K562 (cell line): ENCODE data around the gene KDM2A. TPM values are rescaled to one million over a fixed set of nuclear protein-coding genes. Genes with fewer than 3 reads are reported as not detected.

Source experiments
- ATAC-seq: fragments of 200-7000 bp; cut with Tn5 transposase; 3 replicates; pipeline ENCODE4 v1.9.1; 2020; ENCODE audit warnings: moderate library complexity
- BruUV-seq: library from RNA; stranded (reverse); fragments of 400-500 nt; replicated peaks from 2 replicates; lab custom pipeline; 2021; lab: Mats Ljungman, UMichigan
- CTCF ChIA-PET: fragments of 300-600 bp; formaldehyde crosslinking; extraction: SDS; loops from one replicate; lab custom pipeline; 2021; ENCODE audit warnings: low intra/inter-chr PET ratio; lab: Yijun Ruan, JAX
- POLR2A ChIA-PET: fragments of 300-600, 350-650 bp; sonication (Branson Sonifier 250); formaldehyde crosslinking; extraction: SDS; loops from one replicate; lab custom pipeline; 2021; ENCODE audit warnings: antibody characterized with exemption, inconsistent platforms; lab: Yijun Ruan, JAX
- DNase-seq, 4 experiments: peaks; one replicate each; pipeline versions ENCODE4 v3.0.0 to v3.0.0-alpha.2; 2011 to 2018; ENCODE audit warnings: low spot score in 3 of 4, mixed read lengths in 3 of 4; ENCODE audit errors: extremely low read depth in 1 of 4
- FAIRE-seq: peaks from 2 replicates; lab custom pipeline; 2011; peaks lifted over from hg19 to GRCh38; lab: Jason Lieb, UNC
- H2AFZ ChIP-seq: 2 replicates; pipeline ENCODE4 v1.6.0; 2011; ENCODE audit warnings: low read depth, low read length, control low read depth, inconsistent platforms
- H3K27ac ChIP-seq: fragments of 200-600 bp; 3 replicates; pipeline ENCODE4 v1.8.0; 2011; ENCODE audit warnings: low read depth, mild to moderate bottlenecking, control low read depth, inconsistent platforms, low read length, moderate library complexity, mixed read lengths; ENCODE audit errors: extremely low read depth
- H3K27me3 ChIP-seq, 2 experiments: fragments of 300-600 bp in 1 of 2; 2 replicates in 1 of 2; 3 replicates in 1 of 2; pipeline versions ENCODE4 v1.6.0 to v1.8.0; 2011; ENCODE audit warnings: inconsistent platforms in 2 of 2, low read length in 2 of 2, mild to moderate bottlenecking in 1 of 2, mixed read lengths in 1 of 2, moderate library complexity in 1 of 2; ENCODE audit not compliant: control insufficient read depth in 2 of 2, insufficient read depth in 2 of 2
- H3K36me3 ChIP-seq: fragments of 300-600 bp; 3 replicates; pipeline ENCODE4 v1.8.0; 2011; ENCODE audit warnings: mild to moderate bottlenecking, low read length, inconsistent platforms; ENCODE audit not compliant: control insufficient read depth, insufficient read depth
- H3K4me1 ChIP-seq, 2 experiments: fragments of 200-600 bp in 1 of 2; replicated peaks in 1 of 2; 2 replicates in 1 of 2; 3 replicates in 1 of 2; pipeline versions ENCODE4 v1.5.1 to v1.8.0; 2011; ENCODE audit warnings: inconsistent platforms in 2 of 2, low read length in 2 of 2, mild to moderate bottlenecking in 1 of 2, mixed read lengths in 1 of 2, moderate library complexity in 1 of 2; ENCODE audit not compliant: control insufficient read depth in 2 of 2, insufficient read depth in 2 of 2
- H3K4me2 ChIP-seq: 2 replicates; pipeline ENCODE4 v1.6.1; 2011; ENCODE audit warnings: low read length, control low read depth, inconsistent platforms, mixed read lengths; ENCODE audit not compliant: insufficient read depth
- H3K4me3 ChIP-seq: fragments of 200-600 bp; sonication (generic), shearing (Covaris generic); 2 replicates; pipeline ENCODE4 v1.5.1; 2016; ENCODE audit warnings: control low read depth, inconsistent platforms
- H3K79me2 ChIP-seq: fragments of 200-600 bp; 3 replicates; pipeline ENCODE4 v1.8.0; 2011; ENCODE audit warnings: low read length, inconsistent platforms; ENCODE audit not compliant: control insufficient read depth, insufficient read depth
- H3K9ac ChIP-seq, 2 experiments: 2 replicates each; pipeline versions ENCODE4 v1.6.0 to v1.6.1; 2011; ENCODE audit warnings: low read depth in 2 of 2, low read length in 2 of 2, control low read depth in 1 of 2, inconsistent platforms in 1 of 2, mild to moderate bottlenecking in 1 of 2, mixed read lengths in 1 of 2; ENCODE audit not compliant: insufficient read depth in 1 of 2
- H3K9me1 ChIP-seq: one replicate; pipeline ENCODE4 v1.6.0; 2011; ENCODE audit warnings: inconsistent platforms, mild to moderate bottlenecking, low read length, moderate library complexity; ENCODE audit not compliant: control insufficient read depth, insufficient read depth
- H3K9me3 ChIP-seq: replicated peaks from 2 replicates; pipeline ENCODE4 v1.5.1; 2011; ENCODE audit warnings: low read depth, low read length, inconsistent platforms; ENCODE audit not compliant: control insufficient read depth, insufficient read depth
- H4K20me1 ChIP-seq: replicated peaks from 2 replicates; pipeline ENCODE4 v1.6.1; 2011; ENCODE audit warnings: low read length, inconsistent platforms, mixed read lengths; ENCODE audit not compliant: control insufficient read depth, insufficient read depth
- BHLHE40 ChIP-seq: IDR thresholded peaks from 2 replicates; pipeline ENCODE4 v1.6.1; 2011; ENCODE audit warnings: low read length, improper control_type of control experiment
- CBX2 ChIP-seq: fragments of 200-600 bp; sonication (generic); IDR thresholded peaks from one replicate; pipeline ENCODE4 v1.6.1; 2012; ENCODE audit warnings: mild to moderate bottlenecking, low read length, inconsistent platforms; ENCODE audit not compliant: insufficient read depth, poor library complexity, severe bottlenecking
- CHCHD3 ChIP-seq: fragments of 250-450 bp; sonication (Bioruptor Pico); IDR thresholded peaks from 2 replicates; pipeline ENCODE4 v2.1.2; 2022; ENCODE audit warnings: mild to moderate bottlenecking
- CHD2 ChIP-seq: IDR thresholded peaks from 2 replicates; pipeline ENCODE4 v1.6.1; 2011; ENCODE audit warnings: low read depth, low read length
- ELF2 ChIP-seq: fragments of 250-450 bp; sonication (Bioruptor Pico); IDR thresholded peaks from 2 replicates; pipeline ENCODE4 v1.5.0; 2021; ENCODE audit warnings: mild to moderate bottlenecking
- FOXK2 ChIP-seq, 2 experiments: fragments of 450-650 bp; IDR thresholded peaks in 1 of 2; conservative IDR thresholded peaks in 1 of 2; 2 replicates each; pipeline ENCODE4 v1.6.1; 2016; ENCODE audit warnings: low read depth in 2 of 2, mild to moderate bottlenecking in 1 of 2
- GABPB1 ChIP-seq: sonication (generic); formaldehyde crosslinking; IDR thresholded peaks from 2 replicates; pipeline ENCODE4 v1.8.0; 2022; ENCODE audit warnings: mild to moderate bottlenecking, missing genetic modification reagents
- HDAC6 ChIP-seq: IDR thresholded peaks from 2 replicates; pipeline ENCODE4 v1.6.1; 2012; ENCODE audit warnings: low read depth, mild to moderate bottlenecking, control low read depth, inconsistent platforms, low read length, moderate library complexity
- HLTF ChIP-seq: fragments of 450-650 bp; IDR thresholded peaks from 2 replicates; pipeline ENCODE4 v1.6.1; 2016
- JUNB ChIP-seq: fragments of 450-650 bp; formaldehyde crosslinking; conservative IDR thresholded peaks from 2 replicates; pipeline ENCODE4 v1.4.0; 2020; ENCODE audit warnings: mild to moderate bottlenecking
- KAT8 ChIP-seq: fragments of 450-650 bp; IDR thresholded peaks from 2 replicates; pipeline ENCODE4 v1.6.1; 2016; ENCODE audit warnings: low read depth, mild to moderate bottlenecking
- MTF1 ChIP-seq: fragments of 250-450 bp; sonication (Bioruptor Pico); IDR thresholded peaks from 2 replicates; pipeline ENCODE4 v1.9.0; 2021; ENCODE audit warnings: moderate library complexity, mild to moderate bottlenecking, inconsistent platforms, borderline replicate concordance
- NBN ChIP-seq: fragments of 450-650 bp; IDR thresholded peaks from 2 replicates; pipeline ENCODE4 v1.6.1; 2016; ENCODE audit warnings: low read depth, mild to moderate bottlenecking
- NUFIP1 ChIP-seq: fragments of 450-650 bp; IDR thresholded peaks from 2 replicates; pipeline ENCODE4 v1.6.1; 2018; ENCODE audit not compliant: partially characterized antibody
- PTBP1 ChIP-seq: fragments of 200-400 bp; formaldehyde crosslinking; IDR thresholded peaks from 2 replicates; pipeline ENCODE4 v1.6.1; 2017; ENCODE audit warnings: low read depth, low read length
- PYGO2 ChIP-seq: fragments of 450-650 bp; IDR thresholded peaks from 2 replicates; pipeline ENCODE4 v1.6.1; 2016; ENCODE audit warnings: mild to moderate bottlenecking, missing genetic modification characterization, moderate library complexity, missing compliant biosample characterization
- RBM39 ChIP-seq: fragments of 200-400 bp; formaldehyde crosslinking; optimal IDR thresholded peaks from 2 replicates; pipeline ENCODE3; 2018; ENCODE audit warnings: low read depth, low read length
- SREBF1 ChIP-seq: fragments of 150-350 bp; IDR thresholded peaks from 2 replicates; pipeline ENCODE4 v1.6.1; 2014; ENCODE audit warnings: antibody characterized with exemption, low read depth, low read length, borderline replicate concordance
- ZNF76 ChIP-seq: fragments of 250-450 bp; sonication (Bioruptor Pico); IDR thresholded peaks from 2 replicates; pipeline ENCODE4 v1.4.0; 2020; ENCODE audit warnings: mild to moderate bottlenecking, moderate library complexity, borderline replicate concordance
- ZNF830 ChIP-seq: fragments of 250-450 bp; sonication (Bioruptor Pico); IDR thresholded peaks from 2 replicates; pipeline ENCODE4 v1.5.0; 2021; ENCODE audit warnings: mild to moderate bottlenecking
- WGBS: fragments of 100-300 bp; shearing (Covaris generic); methylation state at CpG from one replicate; pipeline ENCODE4 v1.1.6; 2016; ENCODE audit warnings: low coverage, mixed read lengths; ENCODE audit not compliant: insufficient coverage; ENCODE audit errors: missing lambda C conversion rate; 5-methylcytosine and 5-hydroxymethylcytosine counted together
- in situ Hi-C: fragments of 300-500 bp; cut with MboI; formaldehyde crosslinking; loops from 4 replicates; pipeline ENCODE4 v1.15.0; 2018; ENCODE audit warnings: inconsistent platforms, mixed read lengths
- intact Hi-C: fragments of 100-400 bp; cut with micrococcal nuclease; formaldehyde crosslinking; loops from 2 replicates; pipeline ENCODE4 v1.14.2; 2022
- polyA plus RNA-seq, 8 experiments: library from polyadenylated mRNA; depleted of rRNA in 4 of 8; stranded (reverse) in 5 of 8; unstranded in 3 of 8; fragments of >200 nt; fragmentation: Nextera tagmentation in 2 of 8; fragmentation: Illumina TruSeq in 1 of 8; extraction: Ambion mirVana in 2 of 8; extraction: Trizol in 1 of 8; gene quantifications; 2 replicates each; pipeline versions ENCODE4 v1.2.1 to v1.2.3, GENCODE V29; 2011 to 2014; ENCODE audit warnings: inconsistent platforms in 1 of 8, missing spikeins in 1 of 8
- total RNA-seq, 7 experiments: library from RNA; depleted of rRNA in 6 of 7; stranded (reverse); fragments of >200 nt in 6 of 7; fragmentation: Illumina TruSeq in 2 of 7; extraction: Trizol in 2 of 7; gene quantifications; 2 replicates each; pipeline versions ENCODE4 v1.2.1 to v1.2.3, GENCODE V29; 2011 to 2021; ENCODE audit warnings: low replicate concordance in 1 of 7

Gene KDM2A
- total and polyA plus RNA-seq, 9 of the 15 experiments (the other 6 are each of a cell fraction or from before 2014, with no cell fraction given): 5.0 to 39.3 (median 21.3) TPM

GRCh38 chr11:67264877-67265632 is 146.0 kb downstream of the KDM2A start:
- DNase-seq: no peak
- ATAC-seq: no peak

More at GRCh38 chr11:67264877-67265632, 146.0 kb downstream of the KDM2A start:
- in situ Hi-C loops (loop anchor here (5.0 kb wide), 1 partner anchor 117 kb away; no protein-coding TSS in a partner anchor), intact Hi-C loops (loop anchor here (5.0 kb wide), 1 partner anchor 183 kb away; no protein-coding TSS in a partner anchor)
- H3K36me3 ChIP-seq: peaks cover 28% of the 10 kb centered on the region; the same call in 2 of the 3 replicates
- ChIA-PET CTCF (interaction anchor here (1.5 to 3.5 kb wide), 2 partner anchors 52 to 118 kb away, joined by 5 to 35 read pairs; no protein-coding TSS in a partner anchor), POLR2A (interaction anchor here (0.7 to 1.1 kb wide), 2 partner anchors 19 to 43 kb away, joined by 3 read pairs; no protein-coding TSS in a partner anchor)
- no peak overlapping the region for H3K27ac ChIP-seq
- H3K4me1 ChIP-seq: peaks cover 46 to 67% of the 10 kb centered on the region in 2 experiments
- H4K20me1 ChIP-seq: peaks cover 10% of the 10 kb centered on the region; the same call in 1 of the 2 replicates
- no peak for FAIRE-seq
- H3K4me2 ChIP-seq: no peak overlapping the region
- peaks cover 38% of the 10 kb centered on the region for H3K79me2 ChIP-seq
- 77% methylated on average over 6 of the region's 7 CpGs for WGBS
- H2AFZ ChIP-seq: no peak overlapping the region
- H3K4me3 ChIP-seq: no peak overlapping the region
- H3K9me1 ChIP-seq: peaks cover 7% of the 10 kb centered on the region
- no TSS peak for BruUV-seq
- H3K27me3 ChIP-seq: no peaks in the 10 kb centered on the region
- H3K9ac ChIP-seq: peak overlapping the region in 1 of 2 experiments; percentile 17; a peak in 1 of 4 replicates
- TF ChIP-seq FOXK2 (conservative IDR thresholded peaks at IDR 0.05 in 1 of 2, IDR thresholded peaks at IDR 0.05 in 1 of 2; ENCODE audit: low read depth in 2 of 2): no peak
- TF ChIP-seq RBM39: no peak
- no peak for TF ChIP-seq ELF2
- no peak for TF ChIP-seq CBX2
- no peak for TF ChIP-seq HDAC6
- no peak for TF ChIP-seq KAT8
- no peak for TF ChIP-seq MTF1
- TF ChIP-seq BHLHE40: no peak
- TF ChIP-seq CHD2: no peak
- no peak for TF ChIP-seq JUNB (CRISPR knock-in tag)
- no peak for TF ChIP-seq NUFIP1
- TF ChIP-seq ZNF830 (CRISPR knock-in tag): no peak
- TF ChIP-seq PTBP1: no peak
- TF ChIP-seq PYGO2 (tag): no peak
- TF ChIP-seq ZNF76 (CRISPR knock-in tag): no peak
- TF ChIP-seq NBN: no peak
- TF ChIP-seq SREBF1: no peak
- no peak for TF ChIP-seq CHCHD3
- no peak for TF ChIP-seq HLTF
- no peak for TF ChIP-seq GABPB1 (CRISPR knock-in tag)
- TF ChIP-seq, all 486 proteins: peak for 0
- no peaks in the 10 kb centered on the region for H3K9me3 ChIP-seq
